ENCODE results near the gene CFAP157. TPM values are rescaled to one million over a fixed set of nuclear protein-coding genes. Genes with fewer than 3 reads are reported as not detected.

The CFAP157 gene
- total and polyA plus RNA-seq, 2 of the 13 experiments (the other 11 are each of a cell fraction or from before 2014, with no cell fraction given): 0.07 TPM; not detected in 1

DNA sequence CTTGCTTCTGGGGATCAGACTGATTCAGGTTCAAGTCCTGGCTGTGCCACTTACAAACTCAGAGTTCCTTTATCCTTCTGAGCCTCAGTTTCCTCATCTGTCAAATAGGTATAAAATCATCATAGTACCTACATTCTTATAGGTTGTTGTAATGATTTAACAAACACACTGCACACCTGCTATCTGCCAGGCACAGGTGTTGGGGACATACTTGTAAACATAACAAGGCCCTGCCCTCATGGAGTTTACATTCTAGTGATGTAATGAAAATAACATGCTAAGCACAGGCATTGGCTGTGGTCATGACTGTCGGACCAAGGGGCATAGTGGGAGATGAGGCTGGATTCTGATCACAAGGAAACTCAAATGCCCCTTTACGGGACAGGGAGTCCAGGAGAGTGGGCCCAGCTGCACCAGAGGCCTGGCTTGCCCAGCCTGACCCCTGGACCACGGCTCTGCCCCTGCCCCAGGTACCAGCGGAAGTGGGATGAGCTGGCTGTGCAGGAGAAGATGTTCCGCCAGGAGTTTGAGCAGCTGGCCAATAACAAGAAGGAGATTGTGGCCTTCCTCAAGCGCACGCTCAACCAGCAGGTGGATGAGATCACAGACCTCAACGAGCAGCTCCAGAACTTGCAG lies 2.3 kb downstream of the CFAP157 start:
- FAIRE-seq: no peak
- CTCF ChIA-PET (ENCODE audit: low intra/inter-chr PET ratio, low total read pairs): no interaction called here
- Histone ChIP-seq H3K4me3 (replicated peaks in 1 of 3; ENCODE audit: insufficient read depth in 1 of 3, low read depth in 2 of 3, low read length in 3 of 3) (no peak overlapping the region), H3K36me3 (replicated peaks in 1 of 2; ENCODE audit: control insufficient read depth in 1 of 2, insufficient read depth in 2 of 2, low read length in 2 of 2) (no peaks in the 10 kb centered on the region), H3K27ac (ENCODE audit: extremely low read length, insufficient read depth, low read length) (no peak overlapping the region), H4K20me1 (ENCODE audit: insufficient read depth, low read length) (no peaks in the 10 kb centered on the region; the same call in 1 of the 2 replicates), H3K9me3 (ENCODE audit: low read length) (no peaks in the 10 kb centered on the region), H3K79me2 (ENCODE audit: insufficient read depth, low read length) (no peaks in the 10 kb centered on the region), H2AFZ (ENCODE audit: low read length) (no peak overlapping the region), H3K4me1 (ENCODE audit: insufficient read depth, low read length) (peaks cover 28% of the 10 kb centered on the region), H3K27me3 (ENCODE audit: control insufficient read depth in 1 of 2, insufficient read depth in 2 of 2, low read length in 2 of 2) (peaks cover 3 to 9% of the 10 kb centered on the region in 2 experiments; a peak in 2 of 5 replicates), H3K9ac (ENCODE audit: insufficient read depth, low read depth, low read length) (no peak overlapping the region), H3K4me2 (ENCODE audit: low read depth, low read length) (no peak overlapping the region)
- no peak for ATAC-seq
- WGBS (ENCODE audit: low lambda C conversion rate): 83% methylated on average over 6 of the region's 8 CpGs
- POLR2A ChIA-PET: no interaction called here
- DNase-seq (ENCODE audit: low spot score): no peak
- TF ChIP-seq, protein P1, sequence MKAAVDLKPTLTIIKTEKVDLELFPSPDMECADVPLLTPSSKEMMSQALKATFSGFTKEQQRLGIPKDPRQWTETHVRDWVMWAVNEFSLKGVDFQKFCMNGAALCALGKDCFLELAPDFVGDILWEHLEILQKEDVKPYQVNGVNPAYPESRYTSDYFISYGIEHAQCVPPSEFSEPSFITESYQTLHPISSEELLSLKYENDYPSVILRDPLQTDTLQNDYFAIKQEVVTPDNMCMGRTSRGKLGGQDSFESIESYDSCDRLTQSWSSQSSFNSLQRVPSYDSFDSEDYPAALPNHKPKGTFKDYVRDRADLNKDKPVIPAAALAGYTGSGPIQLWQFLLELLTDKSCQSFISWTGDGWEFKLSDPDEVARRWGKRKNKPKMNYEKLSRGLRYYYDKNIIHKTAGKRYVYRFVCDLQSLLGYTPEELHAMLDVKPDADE (CRISPR knock-in tag; IDR thresholded peaks at IDR 0.05): no peak
- BruUV-seq (replicated peaks): no TSS peak
- intact Hi-C loops (cut with micrococcal nuclease; ENCODE audit: unreplicated experiment) (no loop called here), in situ Hi-C loops (cut with HindIII; ENCODE audit: extremely low pct_ligation_motif_present, low pct_unique_long_range_greater_than_20kb) (no loop called here)

DNA sequence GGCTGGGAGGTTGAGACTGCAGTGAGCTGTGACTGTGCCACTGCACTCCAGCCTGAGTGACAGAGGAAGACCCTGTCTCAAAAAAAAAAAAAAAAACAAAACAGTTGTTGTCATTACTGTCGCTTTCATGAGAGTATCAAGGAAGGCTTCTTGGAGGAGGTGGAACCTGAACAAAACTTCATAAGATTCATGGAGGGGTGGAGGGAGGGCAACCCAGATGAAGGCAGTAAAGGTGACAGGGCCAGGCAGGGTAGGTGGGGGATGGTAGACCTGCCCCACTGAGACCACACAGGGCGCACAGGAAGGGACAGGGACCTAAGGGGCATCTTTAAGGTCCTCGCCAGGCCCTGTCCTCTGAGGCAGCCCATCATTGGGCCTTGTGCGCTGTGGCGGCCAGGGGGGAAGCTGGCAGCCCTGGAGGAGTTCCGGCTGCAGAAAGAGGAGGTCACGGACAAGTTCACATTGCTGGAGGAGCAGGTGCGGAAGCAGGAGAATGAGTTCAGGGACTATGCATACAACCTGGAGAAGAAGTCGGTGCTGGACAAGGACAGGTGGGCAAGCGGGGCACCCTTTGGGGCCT lies 3.5 kb downstream of the CFAP157 start:
- TF ChIP-seq CENPT (CRISPR knock-in tag; IDR thresholded peaks at IDR 0.05; ENCODE audit: low read depth) (no peak), MZF1 (CRISPR knock-in tag; IDR thresholded peaks at IDR 0.05; ENCODE audit: borderline replicate concordance) (no peak), DPF2 (CRISPR knock-in tag; IDR thresholded peaks at IDR 0.05; ENCODE audit: borderline replicate concordance, low read depth) (no peak), ARNT (IDR thresholded peaks at IDR 0.05) (no peak), ZNF841 (CRISPR knock-in tag; IDR thresholded peaks at IDR 0.05; ENCODE audit: borderline replicate concordance) (no peak), HDAC6 (IDR thresholded peaks at IDR 0.05; ENCODE audit: low read depth, low read length) (no peak), ZNF543 (CRISPR knock-in tag; IDR thresholded peaks at IDR 0.05) (no peak), ZNF737 (CRISPR knock-in tag; IDR thresholded peaks at IDR 0.05; ENCODE audit: borderline replicate concordance) (no peak), SMYD3 (CRISPR knock-in tag; IDR thresholded peaks at IDR 0.05) (no peak), ZNF709 (CRISPR knock-in tag; IDR thresholded peaks at IDR 0.05) (no peak), ZNF790 (CRISPR knock-in tag; IDR thresholded peaks at IDR 0.05; ENCODE audit: borderline replicate concordance) (no peak), ATRX (CRISPR knock-in tag; IDR thresholded peaks at IDR 0.05; ENCODE audit: borderline replicate concordance) (no peak)
- BruUV-seq (replicated peaks): no TSS peak
- Histone ChIP-seq H3K36me3 (replicated peaks in 1 of 2; ENCODE audit: control insufficient read depth in 1 of 2, insufficient read depth in 2 of 2, low read length in 2 of 2) (no peaks in the 10 kb centered on the region), H3K79me2 (ENCODE audit: insufficient read depth, low read length) (no peaks in the 10 kb centered on the region), H3K9me3 (ENCODE audit: low read length) (no peaks in the 10 kb centered on the region), H3K4me2 (ENCODE audit: low read depth, low read length) (no peak overlapping the region), H3K4me3 (replicated peaks in 1 of 3; ENCODE audit: insufficient read depth in 1 of 3, low read depth in 2 of 3, low read length in 3 of 3) (no peak overlapping the region), H3K27ac (ENCODE audit: extremely low read length, insufficient read depth, low read length) (no peak overlapping the region), H3K4me1 (ENCODE audit: insufficient read depth, low read length) (peaks cover 31% of the 10 kb centered on the region), H3K9ac (ENCODE audit: insufficient read depth, low read depth, low read length) (no peak overlapping the region), H2AFZ (ENCODE audit: low read length) (no peak overlapping the region), H4K20me1 (ENCODE audit: insufficient read depth, low read length) (no peaks in the 10 kb centered on the region; the same call in 1 of the 2 replicates), H3K27me3 (ENCODE audit: control insufficient read depth in 1 of 2, insufficient read depth in 2 of 2, low read length in 2 of 2) (peaks cover 2 to 5% of the 10 kb centered on the region in 2 experiments; a peak in 2 of 5 replicates)
- WGBS (ENCODE audit: low lambda C conversion rate): 78% methylated on average over 6 of the region's 10 CpGs
- ChIA-PET POLR2A (no interaction called here), CTCF (ENCODE audit: low intra/inter-chr PET ratio, low total read pairs) (no interaction called here)
- FAIRE-seq (no peak), DNase-seq (ENCODE audit: low spot score) (no peak), ATAC-seq (no peak)
- in situ Hi-C loops (cut with HindIII; ENCODE audit: extremely low pct_ligation_motif_present, low pct_unique_long_range_greater_than_20kb): no loop called here
- intact Hi-C loops (cut with micrococcal nuclease; ENCODE audit: unreplicated experiment): no loop called here
